22Rv1 (cell line): ENCODE data around the gene TMEM212.

Experiments used
- ZFX ChIP-seq: fragments of 450-650 bp; IDR thresholded peaks from 2 replicates; pipeline ENCODE4 v1.6.1; 2017; ENCODE audit warnings: antibody characterized with exemption, borderline replicate concordance
- TF ChIP-seq, protein P1 (sequence below): fragments of 450-650 bp; IDR thresholded peaks from 2 replicates; pipeline ENCODE4 v1.5.1; 2017; ENCODE audit warnings: mild to moderate bottlenecking

DNA sequence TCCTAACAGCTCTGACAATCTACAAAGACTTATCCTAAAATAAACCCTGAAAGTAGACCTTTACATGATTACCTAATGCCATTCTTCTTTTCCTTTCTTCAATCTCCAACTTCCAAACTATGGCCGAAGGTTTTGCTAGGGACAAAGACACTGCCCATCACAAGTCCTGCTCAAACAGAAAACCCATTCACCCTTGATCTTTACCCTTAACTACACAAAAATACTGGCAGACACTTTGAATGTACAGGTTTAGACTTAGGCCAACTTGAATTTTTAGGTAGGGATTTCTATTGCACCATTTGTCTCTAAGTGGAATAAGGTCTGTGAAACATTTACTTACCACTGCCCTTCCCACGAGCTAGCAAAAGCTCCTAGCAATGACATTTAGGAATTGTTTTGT is 64.6 kb downstream of the TMEM212 start:
- TF ChIP-seq, protein P1, sequence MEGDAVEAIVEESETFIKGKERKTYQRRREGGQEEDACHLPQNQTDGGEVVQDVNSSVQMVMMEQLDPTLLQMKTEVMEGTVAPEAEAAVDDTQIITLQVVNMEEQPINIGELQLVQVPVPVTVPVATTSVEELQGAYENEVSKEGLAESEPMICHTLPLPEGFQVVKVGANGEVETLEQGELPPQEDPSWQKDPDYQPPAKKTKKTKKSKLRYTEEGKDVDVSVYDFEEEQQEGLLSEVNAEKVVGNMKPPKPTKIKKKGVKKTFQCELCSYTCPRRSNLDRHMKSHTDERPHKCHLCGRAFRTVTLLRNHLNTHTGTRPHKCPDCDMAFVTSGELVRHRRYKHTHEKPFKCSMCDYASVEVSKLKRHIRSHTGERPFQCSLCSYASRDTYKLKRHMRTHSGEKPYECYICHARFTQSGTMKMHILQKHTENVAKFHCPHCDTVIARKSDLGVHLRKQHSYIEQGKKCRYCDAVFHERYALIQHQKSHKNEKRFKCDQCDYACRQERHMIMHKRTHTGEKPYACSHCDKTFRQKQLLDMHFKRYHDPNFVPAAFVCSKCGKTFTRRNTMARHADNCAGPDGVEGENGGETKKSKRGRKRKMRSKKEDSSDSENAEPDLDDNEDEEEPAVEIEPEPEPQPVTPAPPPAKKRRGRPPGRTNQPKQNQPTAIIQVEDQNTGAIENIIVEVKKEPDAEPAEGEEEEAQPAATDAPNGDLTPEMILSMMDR: no peak
- no peak for TF ChIP-seq ZFX
